BJ (cell line): ENCODE data around the gene PTPRZ1. TPM values are rescaled to one million over a fixed set of nuclear protein-coding genes. Genes with fewer than 3 reads are reported as not detected.

Experiments
- CTCF ChIA-PET: fragments of 350-600 bp; formaldehyde crosslinking; extraction: SDS; loops from one replicate; lab custom pipeline; 2021; ENCODE audit warnings: antibody characterized with exemption, inconsistent platforms; lab: Yijun Ruan, JAX
- POLR2A ChIA-PET: fragments of 300-600 bp; sonication (Branson Sonifier 250); formaldehyde crosslinking; extraction: SDS; loops from one replicate; lab custom pipeline; 2021; ENCODE audit warnings: antibody characterized with exemption; lab: Charles Lee
- DNase-seq: peaks from one replicate; pipeline ENCODE4 v3.0.0-alpha.2; 2011; ENCODE audit warnings: low read depth
- H3K27me3 ChIP-seq: 2 replicates; pipeline ENCODE4 v1.6.0; 2011; ENCODE audit warnings: low read length; ENCODE audit not compliant: control insufficient read depth, insufficient read depth
- H3K36me3 ChIP-seq: 2 replicates; pipeline ENCODE4 v1.5.1; 2011; ENCODE audit warnings: low read length; ENCODE audit not compliant: control insufficient read depth, insufficient read depth
- H3K4me3 ChIP-seq: 2 replicates; pipeline ENCODE4 v1.5.1; 2011; ENCODE audit warnings: low read depth, mild to moderate bottlenecking, control low read depth, low read length
- polyA plus RNA-seq: library from polyadenylated mRNA; depleted of rRNA; stranded (reverse); fragments of >200 nt; gene quantifications from 2 replicates; pipeline ENCODE4 v1.2.3, GENCODE V29; 2011
- TF ChIP-seq, protein P1 (sequence below): IDR thresholded peaks from 2 replicates; pipeline ENCODE4 v1.5.1; 2011; ENCODE audit warnings: low read depth, mild to moderate bottlenecking, control low read depth, inconsistent platforms, low read length, moderate library complexity; ENCODE audit not compliant: insufficient read depth

Gene PTPRZ1
- polyA plus RNA-seq, 1 experiment = not detected

DNA sequence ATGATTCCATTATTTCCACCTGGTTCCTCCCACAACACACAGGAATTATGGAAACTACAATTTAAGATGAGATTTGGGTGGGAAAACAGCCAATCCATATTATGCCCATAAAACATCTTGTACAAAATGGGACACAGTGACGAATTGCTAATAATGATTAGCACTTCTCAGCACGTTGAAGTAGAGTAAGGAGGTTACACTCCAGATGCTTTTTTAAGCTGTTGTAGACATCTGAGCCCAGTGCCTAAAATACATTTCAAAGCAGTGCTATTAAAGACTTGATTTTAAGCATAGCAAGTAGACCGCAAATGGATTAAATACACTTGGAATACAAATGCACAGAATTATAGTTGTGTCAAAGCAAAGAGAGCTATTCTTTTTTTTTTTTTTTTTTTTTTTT, 165.2 kb downstream of the PTPRZ1 start:
- DNase-seq = no peak
- POLR2A ChIA-PET = interaction anchor here (0.6 kb wide), 1 partner anchor 488 kb away, joined by 3 read pairs; no protein-coding TSS in a partner anchor

DNA sequence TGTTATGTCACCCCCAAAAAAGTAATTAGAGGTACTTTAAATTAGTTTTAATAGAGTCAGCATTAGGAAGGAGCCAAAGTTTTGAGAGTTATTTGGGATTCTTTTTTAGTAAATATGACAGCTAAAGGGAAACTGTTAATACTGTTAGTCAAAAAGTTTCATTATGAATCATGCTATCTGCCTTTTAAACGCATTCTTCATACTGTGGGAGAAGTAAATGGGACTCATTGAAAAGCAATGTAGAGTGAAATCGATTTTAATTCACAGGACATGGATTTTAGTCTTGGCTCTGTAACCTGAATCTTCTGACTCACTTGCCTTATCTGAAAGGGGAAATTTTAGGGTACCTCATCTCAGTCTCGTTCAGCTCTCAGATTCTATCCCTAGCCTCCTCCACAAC, 165.9 kb downstream of the PTPRZ1 start:
- ChIA-PET POLR2A (no interaction called here), CTCF (interaction anchor here (2.0 kb wide), 1 partner anchor 13 kb away, joined by 4 read pairs; no protein-coding TSS in a partner anchor)
- DNase-seq = no peak
- Histone ChIP-seq H3K4me3 (no peak overlapping the region), H3K36me3 (no peaks in the 10 kb centered on the region), H3K27me3 (no peaks in the 10 kb centered on the region)
- TF ChIP-seq, protein P1, sequence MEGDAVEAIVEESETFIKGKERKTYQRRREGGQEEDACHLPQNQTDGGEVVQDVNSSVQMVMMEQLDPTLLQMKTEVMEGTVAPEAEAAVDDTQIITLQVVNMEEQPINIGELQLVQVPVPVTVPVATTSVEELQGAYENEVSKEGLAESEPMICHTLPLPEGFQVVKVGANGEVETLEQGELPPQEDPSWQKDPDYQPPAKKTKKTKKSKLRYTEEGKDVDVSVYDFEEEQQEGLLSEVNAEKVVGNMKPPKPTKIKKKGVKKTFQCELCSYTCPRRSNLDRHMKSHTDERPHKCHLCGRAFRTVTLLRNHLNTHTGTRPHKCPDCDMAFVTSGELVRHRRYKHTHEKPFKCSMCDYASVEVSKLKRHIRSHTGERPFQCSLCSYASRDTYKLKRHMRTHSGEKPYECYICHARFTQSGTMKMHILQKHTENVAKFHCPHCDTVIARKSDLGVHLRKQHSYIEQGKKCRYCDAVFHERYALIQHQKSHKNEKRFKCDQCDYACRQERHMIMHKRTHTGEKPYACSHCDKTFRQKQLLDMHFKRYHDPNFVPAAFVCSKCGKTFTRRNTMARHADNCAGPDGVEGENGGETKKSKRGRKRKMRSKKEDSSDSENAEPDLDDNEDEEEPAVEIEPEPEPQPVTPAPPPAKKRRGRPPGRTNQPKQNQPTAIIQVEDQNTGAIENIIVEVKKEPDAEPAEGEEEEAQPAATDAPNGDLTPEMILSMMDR = no peak

More for the DNA sequence above, 165.2 kb downstream of the PTPRZ1 start:
- TF ChIP-seq, protein P1 = no peak
- CTCF ChIA-PET = interaction anchor here (2.0 kb wide), 1 partner anchor 13 kb away, joined by 4 read pairs; no protein-coding TSS in a partner anchor
- no peak overlapping the region for H3K4me3 ChIP-seq
- H3K27me3 ChIP-seq = no peaks in the 10 kb centered on the region
- no peaks in the 10 kb centered on the region for H3K36me3 ChIP-seq

DNA sequence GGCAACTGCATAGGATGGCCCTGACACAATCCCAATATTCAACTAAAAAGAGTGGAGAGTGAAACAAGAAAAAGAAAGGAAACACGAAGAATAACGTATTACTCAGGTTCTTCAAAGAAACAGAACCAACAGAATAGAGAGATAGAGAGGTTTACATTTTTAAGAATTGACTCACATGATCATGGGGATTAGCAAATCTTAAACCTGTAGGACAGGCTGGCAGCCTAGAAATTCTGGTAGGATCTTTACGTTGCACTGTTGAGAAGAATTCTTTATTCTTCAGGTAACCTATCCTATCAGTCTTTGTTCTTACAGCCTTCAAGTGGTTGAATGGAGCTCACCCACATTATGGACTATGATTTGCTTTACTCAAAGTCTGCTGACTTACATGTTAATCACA, 167.2 kb downstream of the PTPRZ1 start:
- ChIA-PET POLR2A (no interaction called here), CTCF (no interaction called here)
- no peak overlapping the region for H3K4me3 ChIP-seq
- TF ChIP-seq, protein P1 = no peak
- H3K36me3 ChIP-seq = no peaks in the 10 kb centered on the region
- DNase-seq = no peak
- no peaks in the 10 kb centered on the region for H3K27me3 ChIP-seq

DNA sequence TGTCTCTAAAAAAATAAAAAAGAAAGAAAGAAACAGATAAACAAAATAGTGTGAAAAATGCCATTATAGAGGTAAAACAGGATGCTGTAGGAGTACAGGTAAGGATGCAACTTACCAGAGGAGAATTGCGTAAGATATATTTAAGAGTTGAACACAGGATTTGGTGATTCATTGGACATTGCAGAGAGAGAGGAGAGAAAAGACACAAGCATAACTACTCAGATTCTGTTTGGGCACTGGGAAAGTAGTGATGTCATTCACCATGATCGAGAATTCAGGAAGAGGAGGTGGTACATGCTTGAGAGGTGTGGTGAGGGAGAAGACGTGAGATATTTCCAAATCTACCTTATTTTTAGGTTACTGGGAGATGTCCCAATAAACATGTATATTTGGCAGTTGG, 173.4 kb downstream of the PTPRZ1 start:
- no peak for DNase-seq
- CTCF ChIA-PET = no interaction called here
- TF ChIP-seq, protein P1 = no peak
- H3K4me3 ChIP-seq = no peak overlapping the region
- H3K27me3 ChIP-seq = no peaks in the 10 kb centered on the region
- H3K36me3 ChIP-seq = no peaks in the 10 kb centered on the region
- POLR2A ChIA-PET = no interaction called here

DNA sequence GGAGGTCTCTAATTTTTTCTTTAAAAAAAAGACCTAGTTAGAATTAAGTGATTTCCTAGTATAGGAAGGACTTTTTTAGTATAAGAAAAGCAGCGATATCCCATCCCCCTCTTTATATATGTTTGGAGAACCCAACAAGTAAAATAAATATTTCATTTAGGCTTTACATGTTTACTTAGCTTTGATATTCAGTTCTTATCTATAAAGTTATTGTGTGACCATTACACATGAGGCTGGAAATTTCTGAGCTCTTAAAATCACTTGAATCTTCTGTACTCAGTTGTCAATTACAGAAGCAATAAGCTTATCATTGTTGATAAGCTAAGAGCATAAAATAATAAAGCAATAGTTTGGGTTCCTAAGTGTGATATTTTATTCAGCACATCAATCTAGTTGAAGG, 181.4 kb downstream of the PTPRZ1 start:
- CTCF ChIA-PET = no interaction called here

More for the DNA sequence above, 181.4 kb downstream of the PTPRZ1 start:
- H3K27me3 ChIP-seq = no peaks in the 10 kb centered on the region
- no peak overlapping the region for H3K4me3 ChIP-seq
- POLR2A ChIA-PET = no interaction called here
- TF ChIP-seq, protein P1 = no peak
- no peak for DNase-seq
- H3K36me3 ChIP-seq = no peaks in the 10 kb centered on the region
